ENCODE data around the gene ATG7. TPM values are rescaled to one million over a fixed set of nuclear protein-coding genes. Genes with fewer than 3 reads are reported as not detected.
"Not testable (repeated sequence)": the region's sequence is repeated elsewhere in the genome, so short reads cannot be mapped to it uniquely, and the experiment has no call there.

The ATG7 gene
- total RNA-seq, 1 donor from 2014 or later = 31.3 TPM

- TF ChIP-seq CTCF (IDR thresholded peaks at IDR 0.05; ENCODE audit: insufficient read depth, low read length, poor library complexity, severe bottlenecking) = no peak
- Histone ChIP-seq H3K4me3 (ENCODE audit: low read depth, low read length) (no peak overlapping the region), H3K36me3 (ENCODE audit: control insufficient read depth, insufficient read depth, low read length) (no peaks in the 10 kb centered on the region), H3K27me3 (ENCODE audit: control insufficient read depth, insufficient read depth, low read length) (no peaks in the 10 kb centered on the region)
- DNase-seq (ENCODE audit: low read depth) = no peak
Measured at GRCh38 chr3:11444404-11444803, 172.2 kb downstream of the ATG7 start.

GRCh38 chr3:11445193-11445592, 173.0 kb downstream of the ATG7 start:
- H3K4me3 ChIP-seq (ENCODE audit: low read depth, low read length) = not testable (repeated sequence)

GRCh38 chr3:11445883-11446282, 173.7 kb downstream of the ATG7 start:
- no peaks in the 10 kb centered on the region for H3K27me3 ChIP-seq (ENCODE audit: control insufficient read depth, insufficient read depth, low read length)
- no peaks in the 10 kb centered on the region for H3K36me3 ChIP-seq (ENCODE audit: control insufficient read depth, insufficient read depth, low read length)
- TF ChIP-seq CTCF (IDR thresholded peaks at IDR 0.05; ENCODE audit: insufficient read depth, low read length, poor library complexity, severe bottlenecking) = no peak
- H3K4me3 ChIP-seq (ENCODE audit: low read depth, low read length) = no peak overlapping the region
- DNase-seq (ENCODE audit: low read depth) = no peak

More at GRCh38 chr3:11445193-11445592, 173.0 kb downstream of the ATG7 start:
- not testable (repeated sequence) for H3K27me3 ChIP-seq (ENCODE audit: control insufficient read depth, insufficient read depth, low read length); DNase-seq (ENCODE audit: low read depth); H3K36me3 ChIP-seq (ENCODE audit: control insufficient read depth, insufficient read depth, low read length)

- no peak for TF ChIP-seq CTCF (IDR thresholded peaks at IDR 0.05; ENCODE audit: insufficient read depth, low read length, poor library complexity, severe bottlenecking)
- DNase-seq (ENCODE audit: low read depth) = no peak
- Histone ChIP-seq H3K27me3 (ENCODE audit: control insufficient read depth, insufficient read depth, low read length) (no peaks in the 10 kb centered on the region), H3K4me3 (ENCODE audit: low read depth, low read length) (no peak overlapping the region), H3K36me3 (ENCODE audit: control insufficient read depth, insufficient read depth, low read length) (no peaks in the 10 kb centered on the region)
Measured at GRCh38 chr3:11447584-11448200, 175.5 kb downstream of the ATG7 start.

- no peak for TF ChIP-seq CTCF (IDR thresholded peaks at IDR 0.05; ENCODE audit: insufficient read depth, low read length, poor library complexity, severe bottlenecking)
- DNase-seq (ENCODE audit: low read depth) = no peak
- Histone ChIP-seq H3K36me3 (ENCODE audit: control insufficient read depth, insufficient read depth, low read length) (no peaks in the 10 kb centered on the region), H3K27me3 (ENCODE audit: control insufficient read depth, insufficient read depth, low read length) (no peaks in the 10 kb centered on the region), H3K4me3 (ENCODE audit: low read depth, low read length) (no peak overlapping the region)
Measured at GRCh38 chr3:11450015-11450414, 177.8 kb downstream of the ATG7 start.

GRCh38 chr3:11452312-11452711, 180.1 kb downstream of the ATG7 start:
- DNase-seq (ENCODE audit: low read depth) = no peak
- Histone ChIP-seq H3K4me3 (ENCODE audit: low read depth, low read length) (no peak overlapping the region), H3K27me3 (ENCODE audit: control insufficient read depth, insufficient read depth, low read length) (no peaks in the 10 kb centered on the region), H3K36me3 (ENCODE audit: control insufficient read depth, insufficient read depth, low read length) (no peaks in the 10 kb centered on the region)
- TF ChIP-seq CTCF (IDR thresholded peaks at IDR 0.05; ENCODE audit: insufficient read depth, low read length, poor library complexity, severe bottlenecking) = no peak

Data from kidney epithelial cell (primary cell).